Stomach (tissue), 4 donors: ENCODE results near the gene SMAD3.

Experiments used
- CTCF ChIP-seq, 7 experiments: fragments of 450-650 bp in 4 of 7; fragments of 200-600 bp in 3 of 7; sonication (generic) in 3 of 7; IDR thresholded peaks; one replicate each; pipeline ENCODE4 v1.5.1; 2016 to 2019; ENCODE audit warnings: antibody characterized with exemption in 7 of 7, control low read depth in 2 of 7, mild to moderate bottlenecking in 1 of 7
- POLR2A ChIP-seq, 4 donors: fragments of 450-650 bp; IDR thresholded peaks; one replicate each; pipeline ENCODE4 v1.6.1; 2016; ENCODE audit warnings: antibody characterized with exemption in 4 of 4, control low read depth in 2 of 4, mild to moderate bottlenecking in 1 of 4, moderate library complexity in 1 of 4
- POLR2AphosphoS5 ChIP-seq, 3 donors: sonication (generic); formaldehyde crosslinking; IDR thresholded peaks; one replicate each; pipeline ENCODE4 v1.6.1; 2016; ENCODE audit warnings: antibody characterized with exemption in 3 of 3

DNA sequence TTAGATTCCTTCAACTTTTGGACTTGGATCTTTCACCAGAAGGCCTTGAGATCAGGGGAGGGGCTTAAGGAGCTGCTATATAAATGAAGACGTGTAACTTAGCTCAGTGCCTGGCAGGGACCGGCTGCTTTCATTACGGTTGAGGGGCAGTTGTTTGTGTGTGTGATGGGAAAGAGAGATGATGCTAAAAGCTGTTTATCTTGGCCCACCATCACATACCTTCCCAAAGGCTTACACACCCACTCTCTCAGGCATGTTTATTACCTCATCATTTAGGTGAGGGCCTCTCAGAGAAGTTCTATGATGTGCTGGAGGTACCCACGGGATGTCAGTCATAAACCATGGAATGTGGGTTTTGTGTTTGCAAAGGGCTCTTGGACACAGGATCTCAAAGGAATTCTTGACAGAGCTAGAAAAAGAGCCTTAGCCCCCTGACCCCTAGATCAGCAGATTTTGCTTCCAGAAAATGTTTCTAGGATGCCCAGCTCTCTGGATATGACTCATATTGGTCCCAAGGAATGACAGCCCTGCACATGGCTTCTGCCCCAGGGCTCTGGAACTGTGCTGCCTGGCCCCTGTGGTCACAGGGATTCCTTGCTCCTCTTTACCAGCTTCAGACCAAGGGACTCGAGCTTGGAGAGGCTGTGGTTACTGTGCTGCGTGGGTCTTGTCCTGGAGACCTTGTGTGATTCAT is 15.9 kb upstream of the SMAD3 start:
- no peak for TF ChIP-seq CTCF (IDR thresholded peaks at IDR 0.05)
- TF ChIP-seq POLR2AphosphoS5 (IDR thresholded peaks at IDR 0.05), result no peak
- TF ChIP-seq POLR2A (IDR thresholded peaks at IDR 0.05), result no peak
